AG09309 (cell line): ENCODE measurements around the gene A1CF.
A peak's percentile ranks its signal among the peaks of the same experiment; 100 is the strongest.
"Not testable (repeated sequence)": the region's sequence is repeated elsewhere in the genome, so short reads cannot be mapped to it uniquely, and the experiment has no call there.

Experiments used
- DNase-seq: peaks from one replicate; pipeline ENCODE4 v3.0.0-alpha.2; 2010; ENCODE audit warnings: low read depth
- H3K4me3 ChIP-seq: 2 replicates; pipeline ENCODE4 v1.5.1; 2011; ENCODE audit warnings: mild to moderate bottlenecking, low read depth, low read length, moderate library complexity; ENCODE audit not compliant: control insufficient read depth
- CTCF ChIP-seq: IDR thresholded peaks from 2 replicates; pipeline ENCODE4 v1.5.1; 2011; ENCODE audit warnings: mild to moderate bottlenecking, low read depth, low read length, inconsistent platforms; ENCODE audit not compliant: insufficient read depth, control insufficient read depth; ENCODE audit errors: missing control alignments

The A1CF gene

GRCh38 chr10:50919010-50919409, 33.6 kb upstream of the A1CF start:
- DNase-seq = no peak
- no peak overlapping the region for H3K4me3 ChIP-seq
- no peak for TF ChIP-seq CTCF

- DNase-seq = no peak
Measured at GRCh38 chr10:50918529-50918928, 33.1 kb upstream of the A1CF start.

DNA sequence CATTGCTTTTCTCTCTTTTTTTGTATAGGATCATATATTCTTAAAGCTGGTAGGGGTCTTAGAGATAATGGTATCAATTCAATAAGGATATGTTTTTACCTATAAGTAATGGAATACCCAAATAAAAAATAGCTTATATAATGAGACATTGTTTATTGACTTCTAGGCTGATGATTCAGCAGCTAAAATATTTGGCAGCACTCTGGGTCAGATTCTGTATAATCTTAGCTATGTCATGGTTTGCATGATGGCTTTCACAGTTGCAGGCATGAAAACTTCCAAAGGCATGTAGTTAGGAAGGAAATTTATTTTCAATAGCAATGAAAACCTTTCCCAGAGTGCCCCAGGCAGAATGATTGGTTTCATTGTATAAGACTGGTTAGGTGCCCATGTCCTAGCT, 32.1 kb upstream of the A1CF start:
- no peak overlapping the region for H3K4me3 ChIP-seq
- DNase-seq = peak; percentile 24
- TF ChIP-seq CTCF = no peak

More at GRCh38 chr10:50918529-50918928, 33.1 kb upstream of the A1CF start:
- TF ChIP-seq CTCF = no peak
- H3K4me3 ChIP-seq = no peak overlapping the region

DNA sequence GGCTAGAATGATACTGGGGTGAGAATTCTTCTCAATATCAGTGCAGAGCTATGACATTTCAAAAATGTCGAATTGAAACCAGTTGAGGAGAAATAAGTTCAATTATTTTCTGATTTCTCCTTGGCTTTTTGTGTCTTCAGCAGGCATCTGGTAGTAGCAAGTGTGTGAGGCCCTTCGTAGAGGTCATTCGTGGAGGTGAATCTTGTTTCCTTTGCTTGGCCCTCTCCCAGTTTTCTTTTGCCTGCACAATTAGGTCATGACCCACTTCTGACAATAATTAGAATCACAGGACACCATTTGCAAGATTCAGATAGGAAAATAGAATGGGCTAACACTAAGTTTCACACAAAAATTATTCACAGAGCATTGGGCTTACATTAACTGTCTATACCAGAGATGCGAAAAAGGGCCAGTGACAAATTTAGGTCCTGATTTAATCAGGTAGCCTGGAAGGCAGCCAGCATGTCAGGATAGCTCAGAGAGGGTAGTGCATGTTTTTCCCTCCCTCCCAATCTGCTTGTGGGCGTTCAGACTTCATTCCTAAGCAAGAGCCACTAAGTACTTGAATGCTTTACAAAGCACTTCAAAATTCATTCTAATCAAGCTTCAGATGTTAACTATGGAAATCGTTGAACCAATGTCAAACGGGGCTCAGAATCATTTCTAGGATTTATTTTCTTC, 24.0 kb upstream of the A1CF start:
- H3K4me3 ChIP-seq = no peak overlapping the region
- no peak for DNase-seq
- no peak for TF ChIP-seq CTCF

- no peak overlapping the region for H3K4me3 ChIP-seq
- no peak for DNase-seq
- no peak for TF ChIP-seq CTCF
Measured at GRCh38 chr10:50908366-50908765, 22.9 kb upstream of the A1CF start.

GRCh38 chr10:50905797-50906196, 20.4 kb upstream of the A1CF start:
- H3K4me3 ChIP-seq, DNase-seq: not testable (repeated sequence)

GRCh38 chr10:50896721-50897120, 11.3 kb upstream of the A1CF start:
- no peak for DNase-seq
- no peak for TF ChIP-seq CTCF
- no peak overlapping the region for H3K4me3 ChIP-seq
